H1 (cell line): ENCODE data around the gene NCF2. TPM values are rescaled to one million over a fixed set of nuclear protein-coding genes. Genes with fewer than 3 reads are reported as not detected.

ENCODE experiments used
- CTCF ChIA-PET: fragments of 300-600 bp; sonication (Branson Sonifier 250); formaldehyde crosslinking; loops from one replicate; lab custom pipeline; 2021; ENCODE audit not compliant: partially characterized antibody; lab: Charles Lee
- POLR2A ChIA-PET: fragments of 300-600 bp; sonication (Branson Sonifier 250); formaldehyde crosslinking; loops from one replicate; lab custom pipeline; 2021; ENCODE audit warnings: inconsistent platforms; ENCODE audit not compliant: partially characterized antibody; lab: Charles Lee
- DNase-seq, 2 experiments: peaks; one replicate each; pipeline versions ENCODE4 v3.0.0 to v3.0.0-alpha.2; 2010 to 2022; ENCODE audit warnings: low spot score in 2 of 2, low read depth in 1 of 2, mixed read lengths in 1 of 2
- FAIRE-seq: peaks from 2 replicates; lab custom pipeline; 2011; peaks lifted over from hg19 to GRCh38; lab: Jason Lieb, UNC
- H2AFZ ChIP-seq: 2 replicates; pipeline ENCODE4 v1.8.1; 2012; ENCODE audit warnings: low read length, inconsistent platforms
- H2AK5ac ChIP-seq: 2 replicates; pipeline ENCODE4 v1.6.1; 2013; ENCODE audit warnings: low read depth, low read length
- H2BK120ac ChIP-seq: replicated peaks from 2 replicates; pipeline ENCODE3; 2013; ENCODE audit warnings: low read depth, low read length, inconsistent platforms
- H2BK12ac ChIP-seq: 2 replicates; pipeline ENCODE4 v1.6.1; 2013; ENCODE audit warnings: low read depth, low read length
- H2BK15ac ChIP-seq: 2 replicates; pipeline ENCODE4 v1.6.1; 2013; ENCODE audit warnings: low read length
- H2BK20ac ChIP-seq: 2 replicates; pipeline ENCODE4 v1.6.1; 2013; ENCODE audit warnings: low read length
- H2BK5ac ChIP-seq: 2 replicates; pipeline ENCODE4 v1.6.1; 2013; ENCODE audit warnings: low read depth, low read length
- H3K14ac ChIP-seq: 2 replicates; pipeline ENCODE4 v1.6.1; 2013; ENCODE audit warnings: inconsistent platforms; ENCODE audit not compliant: insufficient read length
- H3K18ac ChIP-seq: 2 replicates; pipeline ENCODE4 v1.6.1; 2013; ENCODE audit warnings: low read length; ENCODE audit errors: extremely low read depth
- H3K23ac ChIP-seq: 2 replicates; pipeline ENCODE4 v1.6.1; 2013; ENCODE audit warnings: inconsistent platforms; ENCODE audit not compliant: insufficient read length
- H3K23me2 ChIP-seq: 2 replicates; pipeline ENCODE4 v1.6.1; 2013; ENCODE audit warnings: low read depth, low read length
- H3K27ac ChIP-seq: 2 replicates; pipeline ENCODE4 v1.6.1; 2011; ENCODE audit warnings: low read depth, low read length, inconsistent platforms
- H3K27me3 ChIP-seq, 4 experiments: replicated peaks in 1 of 4; 1 replicate in 1 of 4; 2 replicates in 3 of 4; pipeline versions ENCODE4 v1.6.1 to v1.8.1; 2011 to 2013; ENCODE audit warnings: low read length in 3 of 4, mild to moderate bottlenecking in 3 of 4, inconsistent platforms in 2 of 4, mixed read lengths in 2 of 4, moderate library complexity in 1 of 4; ENCODE audit not compliant: control insufficient read depth in 3 of 4, insufficient read depth in 3 of 4; ENCODE audit errors: extremely low read depth in 1 of 4
- H3K36me3 ChIP-seq, 4 experiments: 2 replicates each; pipeline versions ENCODE4 v1.6.1 to v1.8.1; 2011 to 2013; ENCODE audit warnings: mild to moderate bottlenecking in 4 of 4, low read length in 3 of 4, moderate library complexity in 2 of 4, control low read depth in 1 of 4, inconsistent platforms in 1 of 4; ENCODE audit not compliant: insufficient read depth in 4 of 4, control insufficient read depth in 2 of 4
- H3K4ac ChIP-seq: replicated peaks from 2 replicates; pipeline ENCODE3; 2013; ENCODE audit warnings: low read length, low read depth, mixed read lengths, inconsistent platforms; ENCODE audit not compliant: insufficient read length
- H3K4me1 ChIP-seq, 4 experiments: replicated peaks in 1 of 4; 1 replicate in 1 of 4; 2 replicates in 3 of 4; pipeline versions ENCODE4 v1.6.1 to v1.8.1; 2011 to 2013; ENCODE audit warnings: low read length in 3 of 4, inconsistent platforms in 2 of 4, mixed read lengths in 1 of 4; ENCODE audit not compliant: insufficient read depth in 4 of 4, control insufficient read depth in 3 of 4
- H3K4me2 ChIP-seq, 2 experiments: 2 replicates each; pipeline versions ENCODE4 v1.6.1 to v1.8.1; 2011 to 2013; ENCODE audit warnings: low read depth in 2 of 2, low read length in 2 of 2, control low read depth in 1 of 2, inconsistent platforms in 1 of 2, mild to moderate bottlenecking in 1 of 2; ENCODE audit not compliant: insufficient read depth in 1 of 2
- H3K4me3 ChIP-seq, 4 experiments: fragments of 200-600, 300-600 bp in 1 of 4; sonication (generic), shearing (Covaris generic), sonication (Bioruptor Twin) in 1 of 4; 2 replicates each; pipeline versions ENCODE4 v1.5.1 to v1.8.1; 2011 to 2016; ENCODE audit warnings: low read length in 4 of 4, low read depth in 3 of 4, control low read depth in 2 of 4, inconsistent platforms in 2 of 4, mild to moderate bottlenecking in 2 of 4, mixed read lengths in 1 of 4, moderate library complexity in 1 of 4; ENCODE audit not compliant: insufficient read depth in 2 of 4; ENCODE audit errors: extremely low read depth in 1 of 4
- H3K56ac ChIP-seq: replicated peaks from 2 replicates; pipeline ENCODE3; 2013; ENCODE audit warnings: low read depth, mild to moderate bottlenecking, mixed read lengths, low read length, inconsistent platforms; ENCODE audit not compliant: insufficient read length
- H3K79me1 ChIP-seq: 2 replicates; pipeline ENCODE4 v1.6.1; 2013; ENCODE audit warnings: low read depth, low read length, control low read depth
- H3K79me2 ChIP-seq, 2 experiments: 2 replicates each; pipeline versions ENCODE4 v1.6.1 to v1.8.1; 2012 to 2013; ENCODE audit warnings: low read length in 2 of 2, mild to moderate bottlenecking in 2 of 2, inconsistent platforms in 1 of 2; ENCODE audit not compliant: insufficient read depth in 2 of 2, control insufficient read depth in 1 of 2
- H3K9ac ChIP-seq, 4 experiments: replicated peaks in 1 of 4; 1 replicate in 1 of 4; 2 replicates in 3 of 4; pipeline versions ENCODE4 v1.6.1 to v1.8.1; 2011 to 2013; ENCODE audit warnings: low read depth in 3 of 4, low read length in 3 of 4, control low read depth in 2 of 4, mild to moderate bottlenecking in 2 of 4, moderate library complexity in 2 of 4, inconsistent platforms in 1 of 4; ENCODE audit errors: extremely low read depth in 1 of 4
- H3K9me3 ChIP-seq, 2 experiments: 2 replicates each; pipeline versions ENCODE4 v1.6.1 to v1.8.1; 2012 to 2013; ENCODE audit warnings: mild to moderate bottlenecking in 2 of 2, moderate library complexity in 2 of 2, control low read depth in 1 of 2, inconsistent platforms in 1 of 2, low read depth in 1 of 2, low read length in 1 of 2, mixed read lengths in 1 of 2; ENCODE audit not compliant: insufficient read depth in 2 of 2
- H4K20me1 ChIP-seq, 2 experiments: replicated peaks in 1 of 2; 2 replicates each; pipeline versions ENCODE3 to v1.8.1; 2011 to 2013; ENCODE audit warnings: inconsistent platforms in 2 of 2, low read length in 2 of 2, mild to moderate bottlenecking in 1 of 2; ENCODE audit not compliant: insufficient read depth in 2 of 2, control insufficient read depth in 1 of 2
- H4K5ac ChIP-seq: 2 replicates; pipeline ENCODE4 v1.6.1; 2013; ENCODE audit warnings: low read length, low read depth, mixed read lengths, inconsistent platforms; ENCODE audit not compliant: insufficient read length
- H4K8ac ChIP-seq: 2 replicates; pipeline ENCODE4 v1.8.0; 2013; ENCODE audit warnings: mild to moderate bottlenecking, moderate library complexity, low read length, inconsistent platforms; ENCODE audit not compliant: insufficient read depth; ENCODE audit errors: extremely low read depth
- H4K91ac ChIP-seq: replicated peaks from 2 replicates; pipeline ENCODE3; 2013; ENCODE audit warnings: low read length, mixed read lengths, inconsistent platforms; ENCODE audit not compliant: insufficient read length
- CHD1 ChIP-seq: IDR thresholded peaks from 2 replicates; pipeline ENCODE4 v1.6.1; 2012; ENCODE audit warnings: low read depth, low read length, improper control_type of control experiment
- CTCF ChIP-seq, 3 experiments: IDR thresholded peaks; 1 replicate in 2 of 3; 2 replicates in 1 of 3; pipeline versions ENCODE4 v1.5.1 to v1.6.1; 2011; ENCODE audit warnings: low read length in 3 of 3, mild to moderate bottlenecking in 3 of 3, inconsistent platforms in 2 of 3, low read depth in 1 of 3, moderate library complexity in 1 of 3; ENCODE audit not compliant: insufficient read depth in 1 of 3; ENCODE audit errors: control extremely low read depth in 1 of 3
- GABPA ChIP-seq: IDR thresholded peaks from 2 replicates; pipeline ENCODE4 v1.6.1; 2011; ENCODE audit warnings: mild to moderate bottlenecking, low read length, moderate library complexity, borderline replicate concordance; ENCODE audit not compliant: insufficient read depth
- HDAC2 ChIP-seq, 2 experiments: fragments of 300-600 bp in 1 of 2; sonication (generic) in 1 of 2; IDR thresholded peaks; 2 replicates each; pipeline ENCODE4 v1.6.1; 2011 to 2012; ENCODE audit warnings: low read depth in 2 of 2, low read length in 2 of 2, mild to moderate bottlenecking in 2 of 2, moderate library complexity in 2 of 2, borderline replicate concordance in 1 of 2, inconsistent platforms in 1 of 2
- RAD21 ChIP-seq, 2 experiments: IDR thresholded peaks in 1 of 2; conservative IDR thresholded peaks in 1 of 2; 2 replicates each; pipeline ENCODE4 v1.6.1; 2011; ENCODE audit warnings: low read depth in 2 of 2, low read length in 2 of 2, improper control_type of control experiment in 1 of 2, inconsistent platforms in 1 of 2, mild to moderate bottlenecking in 1 of 2, moderate library complexity in 1 of 2
- SIX5 ChIP-seq: IDR thresholded peaks from 2 replicates; pipeline ENCODE4 v1.6.1; 2011; ENCODE audit warnings: mild to moderate bottlenecking, low read depth, low read length
- SP1 ChIP-seq: IDR thresholded peaks from 2 replicates; pipeline ENCODE4 v1.6.1; 2011; ENCODE audit warnings: low read depth, low read length
- SP2 ChIP-seq: IDR thresholded peaks from 2 replicates; pipeline ENCODE4 v1.6.1; 2012; ENCODE audit warnings: mild to moderate bottlenecking, low read length, inconsistent platforms
- SRF ChIP-seq: IDR thresholded peaks from 2 replicates; pipeline ENCODE4 v1.6.1; 2011; ENCODE audit warnings: mild to moderate bottlenecking, low read depth, low read length, moderate library complexity
- WGBS, 2 experiments: shearing (Covaris generic) in 1 of 2; methylation state at CpG; one replicate each; pipeline versions ENCODE4 v1.1.6 to v1.1.7; 2013 to 2015; ENCODE audit warnings: low lambda C conversion rate in 2 of 2, mixed read lengths in 2 of 2, inconsistent platforms in 1 of 2, low coverage in 1 of 2, missing lambda C conversion rate in 1 of 2; ENCODE audit not compliant: insufficient replicate concordance in 2 of 2, insufficient coverage in 1 of 2, insufficient read length in 1 of 2; ENCODE audit errors: extremely low coverage in 1 of 2, missing lambda C conversion rate in 1 of 2; 5-methylcytosine and 5-hydroxymethylcytosine counted together
- polyA plus RNA-seq, 7 experiments: library from polyadenylated mRNA; depleted of rRNA in 3 of 7; stranded (reverse) in 5 of 7; unstranded in 2 of 7; fragments of >200 nt in 5 of 7; fragments of 200-250 nt in 2 of 7; gene quantifications; 1 replicate in 5 of 7; 2 replicates in 1 of 7; 4 replicates in 1 of 7; pipeline versions ENCODE4 v1.2.1 to v1.2.3, GENCODE V29; 2011 to 2013; ENCODE audit warnings: missing spikeins in 2 of 7, mixed read lengths in 2 of 7
- total RNA-seq: library from RNA; stranded (reverse); fragmentation: NEBNext Ultra II Directional; extraction: Animal tissue kit (Norgen Biotek cat#: 25700); gene quantifications from 2 replicates; pipeline ENCODE4 v1.2.1, GENCODE V29; 2021

The NCF2 gene
- total and polyA plus RNA-seq, 2 of the 8 experiments (the other 6 are each of a cell fraction or from before 2014, with no cell fraction given), result not detected

GRCh38 chr1:183569801-183570200 lies 20.5 kb downstream of the NCF2 start:
- Histone ChIP-seq H4K91ac (no peak overlapping the region), H2BK12ac (no peak overlapping the region), H2BK15ac (no peak overlapping the region), H3K56ac (no peak overlapping the region), H3K4me1 (no peaks in the 10 kb centered on the region), H2BK5ac (no peak overlapping the region), H3K79me1 (no peaks in the 10 kb centered on the region), H4K5ac (no peak overlapping the region), H4K8ac (no peak overlapping the region), H2BK120ac (no peak overlapping the region), H3K4ac (no peak overlapping the region), H3K18ac (no peak overlapping the region), H2BK20ac (no peak overlapping the region), H2AK5ac (no peak overlapping the region), H3K79me2 (no peaks in the 10 kb centered on the region), H3K27ac (no peak overlapping the region), H3K4me3 (no peak overlapping the region), H2AFZ (no peak overlapping the region), H3K9me3 (no peaks in the 10 kb centered on the region), H3K36me3 (no peaks in the 10 kb centered on the region; a peak in 1 of 8 replicates), H3K23ac (no peak overlapping the region), H3K27me3 (no peaks in the 10 kb centered on the region), H3K4me2 (no peak overlapping the region), H3K9ac (no peak overlapping the region), H3K23me2 (no peaks in the 10 kb centered on the region), H4K20me1 (no peaks in the 10 kb centered on the region), H3K14ac (no peak overlapping the region)
- POLR2A ChIA-PET, result interaction anchor here (1.6 to 2.2 kb wide), 2 partner anchors 9 to 22 kb away, joined by 3 to 10 read pairs; no protein-coding TSS in a partner anchor
- FAIRE-seq (no peak), DNase-seq (no peak)
- TF ChIP-seq HDAC2 (IDR thresholded peaks at IDR 0.05; ENCODE audit: borderline replicate concordance in 1 of 2, low read depth in 2 of 2, low read length in 2 of 2), result no peak
- no peak for TF ChIP-seq RAD21 (IDR thresholded peaks at IDR 0.05 in 1 of 2, conservative IDR thresholded peaks at IDR 0.05 in 1 of 2; ENCODE audit: low read depth in 2 of 2, low read length in 2 of 2)
- TF ChIP-seq SP1, result no peak
- no peak for TF ChIP-seq GABPA
- TF ChIP-seq CTCF (IDR thresholded peaks at IDR 0.05; ENCODE audit: control extremely low read depth in 1 of 3, insufficient read depth in 1 of 3, low read depth in 1 of 3, low read length in 3 of 3), result no peak
- no peak for TF ChIP-seq SP2
- TF ChIP-seq SIX5, result no peak
- no peak for TF ChIP-seq CHD1
- no peak for TF ChIP-seq SRF
- CTCF ChIA-PET, result interaction anchor here (0.5 to 2.2 kb wide), 7 partner anchors 10 to 607 kb away, joined by 3 to 9 read pairs (median 4); no protein-coding TSS in a partner anchor
- WGBS, 2 experiments, result 89% methylated on average over 3 of the region's 3 CpGs; no CpG with 5 or more reads in 1 of the 2 experiments
